ENCODE results near the gene PRKCQ.

PRKCQ gene

DNA sequence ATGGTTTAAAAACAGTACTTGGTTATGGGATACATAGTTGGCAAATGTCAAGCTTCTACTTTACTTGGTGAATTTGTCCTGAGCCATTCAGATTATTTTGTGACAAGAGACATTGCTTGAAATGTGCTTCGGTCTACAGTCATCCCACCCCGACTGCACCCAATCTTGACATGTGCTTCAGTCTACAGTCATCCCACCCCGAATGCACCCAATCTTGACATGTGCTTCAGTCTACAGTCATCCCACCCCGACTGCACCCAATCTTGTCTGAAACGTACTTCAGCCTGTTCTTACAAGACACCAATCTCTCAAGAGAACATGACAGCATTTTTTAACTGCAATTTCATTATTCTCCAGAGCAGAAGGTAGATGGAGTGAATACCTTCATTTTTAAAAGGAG lies 47.8 kb downstream of the PRKCQ start:
- Histone ChIP-seq H2AFZ (ENCODE audit: low read length) (no peak overlapping the region), H4K20me1 (ENCODE audit: insufficient read depth, low read length) (no peaks in the 10 kb centered on the region), H3K4me2 (ENCODE audit: low read length) (no peak overlapping the region), H3K27me3 (ENCODE audit: insufficient read depth, low read length) (no peaks in the 10 kb centered on the region), H3K4me3 (ENCODE audit: low read depth, low read length, poor library complexity, severe bottlenecking) (no peak overlapping the region), H3K27ac (ENCODE audit: low read depth, low read length, poor library complexity, severe bottlenecking) (no peak overlapping the region), H3K9me2 (ENCODE audit: low read depth, low read length) (no peaks in the 10 kb centered on the region), H3K9ac (ENCODE audit: low read length) (no peak overlapping the region), H3K36me3 (ENCODE audit: insufficient read depth, low read length) (no peaks in the 10 kb centered on the region), H3K79me2 (ENCODE audit: insufficient read depth, low read length) (no peaks in the 10 kb centered on the region), H3F3A (ENCODE audit: insufficient read depth, low read length) (no peaks in the 10 kb centered on the region), H3K4me1 (ENCODE audit: insufficient read depth, low read length, severe bottlenecking) (no peaks in the 10 kb centered on the region), H3K9me3 (ENCODE audit: low read length) (no peaks in the 10 kb centered on the region)
- TF ChIP-seq, protein P1, sequence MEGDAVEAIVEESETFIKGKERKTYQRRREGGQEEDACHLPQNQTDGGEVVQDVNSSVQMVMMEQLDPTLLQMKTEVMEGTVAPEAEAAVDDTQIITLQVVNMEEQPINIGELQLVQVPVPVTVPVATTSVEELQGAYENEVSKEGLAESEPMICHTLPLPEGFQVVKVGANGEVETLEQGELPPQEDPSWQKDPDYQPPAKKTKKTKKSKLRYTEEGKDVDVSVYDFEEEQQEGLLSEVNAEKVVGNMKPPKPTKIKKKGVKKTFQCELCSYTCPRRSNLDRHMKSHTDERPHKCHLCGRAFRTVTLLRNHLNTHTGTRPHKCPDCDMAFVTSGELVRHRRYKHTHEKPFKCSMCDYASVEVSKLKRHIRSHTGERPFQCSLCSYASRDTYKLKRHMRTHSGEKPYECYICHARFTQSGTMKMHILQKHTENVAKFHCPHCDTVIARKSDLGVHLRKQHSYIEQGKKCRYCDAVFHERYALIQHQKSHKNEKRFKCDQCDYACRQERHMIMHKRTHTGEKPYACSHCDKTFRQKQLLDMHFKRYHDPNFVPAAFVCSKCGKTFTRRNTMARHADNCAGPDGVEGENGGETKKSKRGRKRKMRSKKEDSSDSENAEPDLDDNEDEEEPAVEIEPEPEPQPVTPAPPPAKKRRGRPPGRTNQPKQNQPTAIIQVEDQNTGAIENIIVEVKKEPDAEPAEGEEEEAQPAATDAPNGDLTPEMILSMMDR (IDR thresholded peaks at IDR 0.05; ENCODE audit: low read length): no peak
- TF ChIP-seq EZH2 (IDR thresholded peaks at IDR 0.05; ENCODE audit: borderline replicate concordance, low read length): no peak

DNA sequence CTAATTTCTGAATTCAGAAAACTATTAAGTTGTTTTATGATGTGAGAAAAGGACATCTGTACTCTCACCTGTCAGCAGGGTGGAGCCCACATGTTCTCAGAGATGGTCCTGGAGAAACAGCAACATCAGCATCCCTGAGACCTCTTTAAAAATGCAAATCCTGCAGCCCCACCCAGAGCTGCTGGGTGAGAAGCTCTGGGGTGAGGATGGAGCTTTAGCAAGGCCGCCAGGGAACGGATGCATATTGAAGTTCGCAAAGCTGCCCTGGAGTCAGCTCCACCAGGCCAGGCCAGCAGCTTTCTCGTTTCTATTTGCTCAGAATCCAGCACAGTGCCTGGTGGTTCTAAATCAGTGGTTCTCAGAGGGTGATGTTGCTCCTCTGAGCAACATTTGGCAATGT lies 49.1 kb downstream of the PRKCQ start:
- H3K36me3 ChIP-seq (ENCODE audit: insufficient read depth, low read length): no peaks in the 10 kb centered on the region
- no peaks in the 10 kb centered on the region for H3K27me3 ChIP-seq (ENCODE audit: insufficient read depth, low read length)
- TF ChIP-seq, protein P1 (IDR thresholded peaks at IDR 0.05; ENCODE audit: low read length): no peak
- TF ChIP-seq EZH2 (IDR thresholded peaks at IDR 0.05; ENCODE audit: borderline replicate concordance, low read length): no peak
- H3F3A ChIP-seq (ENCODE audit: insufficient read depth, low read length): no peaks in the 10 kb centered on the region
- no peaks in the 10 kb centered on the region for H3K9me2 ChIP-seq (ENCODE audit: low read depth, low read length)
- no peaks in the 10 kb centered on the region for H4K20me1 ChIP-seq (ENCODE audit: insufficient read depth, low read length)
- no peak overlapping the region for H3K27ac ChIP-seq (ENCODE audit: low read depth, low read length, poor library complexity, severe bottlenecking)
- no peaks in the 10 kb centered on the region for H3K4me1 ChIP-seq (ENCODE audit: insufficient read depth, low read length, severe bottlenecking)
- no peaks in the 10 kb centered on the region for H3K9me3 ChIP-seq (ENCODE audit: low read length)
- no peak overlapping the region for H2AFZ ChIP-seq (ENCODE audit: low read length)
- no peak overlapping the region for H3K4me3 ChIP-seq (ENCODE audit: low read depth, low read length, poor library complexity, severe bottlenecking)
- H3K79me2 ChIP-seq (ENCODE audit: insufficient read depth, low read length): no peaks in the 10 kb centered on the region
- H3K4me2 ChIP-seq (ENCODE audit: low read length): no peak overlapping the region
- H3K9ac ChIP-seq (ENCODE audit: low read length): no peak overlapping the region

DNA sequence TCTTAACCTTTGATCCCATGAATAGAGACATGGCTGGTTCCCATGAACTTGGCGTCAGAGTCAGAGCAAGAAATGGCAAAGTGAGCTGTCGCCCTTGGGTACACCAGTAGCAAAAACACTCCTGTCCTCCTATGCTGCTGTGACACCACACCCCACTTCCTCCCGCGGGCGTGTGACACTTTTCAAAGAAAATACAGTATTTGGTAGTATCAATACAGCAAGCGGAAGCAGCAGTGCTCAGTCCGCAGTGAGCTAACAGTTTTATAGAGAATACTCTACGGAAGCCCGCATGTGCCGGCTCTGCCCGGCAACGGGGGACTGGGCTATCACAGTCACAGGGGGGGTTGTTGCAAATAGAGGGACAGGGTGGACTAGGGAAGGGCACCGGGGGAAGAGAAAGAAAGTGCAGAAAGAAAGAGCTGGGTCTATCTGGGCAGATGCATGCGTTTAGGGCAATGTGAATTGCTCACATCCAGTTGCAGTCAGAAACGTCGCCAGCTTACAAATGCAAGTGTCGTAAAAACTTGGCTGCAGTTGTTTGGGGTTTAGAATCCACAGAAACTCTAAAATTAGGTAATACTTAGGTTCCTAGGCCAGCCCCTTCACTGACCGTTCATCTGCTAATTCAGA lies 49.8 kb downstream of the PRKCQ start:
- Histone ChIP-seq H3K4me3 (ENCODE audit: low read depth, low read length, poor library complexity, severe bottlenecking) (no peak overlapping the region), H3K36me3 (ENCODE audit: insufficient read depth, low read length) (no peaks in the 10 kb centered on the region), H3K79me2 (ENCODE audit: insufficient read depth, low read length) (no peaks in the 10 kb centered on the region), H3K4me2 (ENCODE audit: low read length) (no peak overlapping the region), H3F3A (ENCODE audit: insufficient read depth, low read length) (no peaks in the 10 kb centered on the region), H3K27ac (ENCODE audit: low read depth, low read length, poor library complexity, severe bottlenecking) (no peak overlapping the region), H3K27me3 (ENCODE audit: insufficient read depth, low read length) (no peaks in the 10 kb centered on the region), H3K9ac (ENCODE audit: low read length) (no peak overlapping the region), H3K9me3 (ENCODE audit: low read length) (no peaks in the 10 kb centered on the region), H2AFZ (ENCODE audit: low read length) (no peak overlapping the region), H3K9me2 (ENCODE audit: low read depth, low read length) (no peaks in the 10 kb centered on the region), H3K4me1 (ENCODE audit: insufficient read depth, low read length, severe bottlenecking) (no peaks in the 10 kb centered on the region), H4K20me1 (ENCODE audit: insufficient read depth, low read length) (no peaks in the 10 kb centered on the region)
- TF ChIP-seq EZH2 (IDR thresholded peaks at IDR 0.05; ENCODE audit: borderline replicate concordance, low read length): no peak
- TF ChIP-seq, protein P1 (IDR thresholded peaks at IDR 0.05; ENCODE audit: low read length): no peak
